ENCODE measurements around the gene YKT6. TPM values are rescaled to one million over a fixed set of nuclear protein-coding genes. Genes with fewer than 3 reads are reported as not detected.

The YKT6 gene
- total and polyA plus RNA-seq, 7 donors: 47.7 to 153 (median 68.7) TPM

GRCh38 chr7:44257618-44258422 lies 57.0 kb downstream of the YKT6 start:
- Histone ChIP-seq H3K36me3 (ENCODE audit: insufficient read depth in 1 of 2, low read depth in 1 of 2) (peaks cover 0 to 4% of the 10 kb centered on the region in 2 donors), H3K27me3 (ENCODE audit: insufficient read depth in 3 of 3, low read length in 2 of 3) (no peaks in the 10 kb centered on the region), H3K4me3 (no peak overlapping the region), H3K27ac (peak overlapping the region; percentile 94), H3K9me3 (no peaks in the 10 kb centered on the region), H3K4me1 (peaks cover 72% of the 10 kb centered on the region)
- ATAC-seq: peak; percentile 92 to 94 (median 93)
- intact Hi-C loops (cut with DNase I): loop anchor here (5.0 kb wide), 2 partner anchors 64 to 219 kb away; no protein-coding TSS in a partner anchor
- 15 to 20% (median 16%) methylated on average over 17 to 18 of the region's 18 CpGs for WGBS, 3 donors
- peak; percentile 30 for TF ChIP-seq CTCF (IDR thresholded peaks at IDR 0.05)
- peak; percentile 85 to 89 for DNase-seq

- intact Hi-C loops (cut with DNase I): loop anchor here (5.0 kb wide), 2 partner anchors 64 to 219 kb away; no protein-coding TSS in a partner anchor
- 45 to 58% (median 57%) methylated on average over 4 of the region's 4 CpGs for WGBS, 3 donors
- no peaks in the 10 kb centered on the region for H3K27me3 ChIP-seq (ENCODE audit: insufficient read depth in 3 of 3, low read length in 2 of 3)
- H3K4me1 ChIP-seq: peaks cover 72% of the 10 kb centered on the region
- ATAC-seq: no peak
- H3K27ac ChIP-seq: peak overlapping the region; percentile 94
- H3K9me3 ChIP-seq: no peaks in the 10 kb centered on the region
- no peak for DNase-seq
- TF ChIP-seq CTCF (IDR thresholded peaks at IDR 0.05): no peak
- H3K4me3 ChIP-seq: no peak overlapping the region
- H3K36me3 ChIP-seq (ENCODE audit: insufficient read depth in 1 of 2, low read depth in 1 of 2): peaks cover 0 to 4% of the 10 kb centered on the region in 2 donors
These were observed 57.6 kb downstream of the YKT6 start for GRCh38 chr7:44258423-44258760.

- no peak for TF ChIP-seq CTCF (IDR thresholded peaks at IDR 0.05)
- Histone ChIP-seq H3K9me3 (no peaks in the 10 kb centered on the region), H3K27me3 (ENCODE audit: insufficient read depth in 3 of 3, low read length in 2 of 3) (no peaks in the 10 kb centered on the region), H3K4me3 (no peak overlapping the region), H3K27ac (peak overlapping the region; percentile 94), H3K36me3 (ENCODE audit: insufficient read depth in 1 of 2, low read depth in 1 of 2) (peaks cover 0 to 4% of the 10 kb centered on the region in 2 donors), H3K4me1 (peaks cover 77% of the 10 kb centered on the region)
- ATAC-seq (peak; percentile 6 to 47 (median 34)), DNase-seq (no peak)
- WGBS, 3 donors: 40 to 61% (median 45%) methylated on average over 14 of the region's 14 CpGs
- intact Hi-C loops (cut with DNase I): loop anchor here (5.0 kb wide), 2 partner anchors 63 to 218 kb away; no protein-coding TSS in a partner anchor
These were observed 58.2 kb downstream of the YKT6 start for GRCh38 chr7:44258865-44259546.

- TF ChIP-seq CTCF (IDR thresholded peaks at IDR 0.05): no peak
- peak overlapping the region; percentile 94 for H3K27ac ChIP-seq
- intact Hi-C loops (cut with DNase I): loop anchor here (5.0 kb wide), 2 partner anchors 62 to 217 kb away; no protein-coding TSS in a partner anchor
- DNase-seq (peak; percentile 78 to 83), ATAC-seq (peak in 3 of 4 donors; percentile 30 to 47 (median 36))
- 51 to 63% (median 51%) methylated on average over 18 of the region's 18 CpGs for WGBS, 3 donors
- H3K9me3 ChIP-seq: no peaks in the 10 kb centered on the region
- H3K36me3 ChIP-seq (ENCODE audit: insufficient read depth in 1 of 2, low read depth in 1 of 2): peaks cover 0 to 4% of the 10 kb centered on the region in 2 donors
- no peaks in the 10 kb centered on the region for H3K27me3 ChIP-seq (ENCODE audit: insufficient read depth in 3 of 3, low read length in 2 of 3)
- H3K4me1 ChIP-seq: peaks cover 85% of the 10 kb centered on the region
- H3K4me3 ChIP-seq: no peak overlapping the region
These were observed 59.0 kb downstream of the YKT6 start for GRCh38 chr7:44259547-44260457.

Data from psoas muscle (tissue), 8 donors.